ENCODE results near the gene SLC7A1.

SLC7A1 gene

DNA sequence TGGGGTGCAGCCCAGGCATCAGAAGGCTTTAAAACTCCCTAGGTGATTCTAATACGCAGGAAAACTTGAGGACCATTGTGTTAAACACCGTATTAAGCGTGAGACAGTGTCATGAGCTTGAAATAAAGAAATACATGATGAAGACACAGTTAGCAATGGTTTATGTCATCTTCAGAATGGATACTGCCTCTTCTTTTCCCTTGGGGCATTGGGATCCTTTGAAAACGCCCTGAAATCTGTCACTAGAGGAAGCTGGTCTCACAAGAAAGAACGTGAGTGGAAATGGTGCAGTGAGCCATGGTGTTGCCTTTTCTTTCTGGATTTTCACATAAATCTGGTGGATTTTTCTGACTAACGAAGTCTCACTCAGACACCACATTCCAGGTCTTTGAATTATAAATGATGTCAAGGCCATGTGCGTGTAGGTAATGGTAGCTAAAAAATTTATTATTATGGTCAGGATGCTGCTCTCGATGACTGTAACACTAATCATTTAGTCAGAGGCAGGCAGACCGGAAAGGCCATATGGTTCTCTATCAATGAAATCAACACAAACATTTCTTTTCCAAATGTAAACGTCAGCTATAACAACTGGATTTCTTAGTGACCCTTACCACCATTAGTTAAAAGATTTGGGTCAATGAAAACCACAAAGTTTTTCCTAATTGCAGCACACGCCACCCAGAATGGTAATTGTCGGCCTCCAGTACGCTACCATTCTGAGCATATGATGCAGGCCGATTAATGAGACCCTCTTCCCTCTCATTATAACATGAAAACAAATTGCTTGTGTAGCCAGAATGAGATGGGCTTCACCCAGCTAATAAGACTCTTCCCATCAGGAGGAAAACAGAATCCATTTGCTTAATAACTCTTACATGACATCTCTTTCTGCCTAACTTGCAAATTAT, 105.6 kb downstream of the SLC7A1 start:
- no peak for DNase-seq (ENCODE audit: low read depth)
- TF ChIP-seq, protein P1, sequence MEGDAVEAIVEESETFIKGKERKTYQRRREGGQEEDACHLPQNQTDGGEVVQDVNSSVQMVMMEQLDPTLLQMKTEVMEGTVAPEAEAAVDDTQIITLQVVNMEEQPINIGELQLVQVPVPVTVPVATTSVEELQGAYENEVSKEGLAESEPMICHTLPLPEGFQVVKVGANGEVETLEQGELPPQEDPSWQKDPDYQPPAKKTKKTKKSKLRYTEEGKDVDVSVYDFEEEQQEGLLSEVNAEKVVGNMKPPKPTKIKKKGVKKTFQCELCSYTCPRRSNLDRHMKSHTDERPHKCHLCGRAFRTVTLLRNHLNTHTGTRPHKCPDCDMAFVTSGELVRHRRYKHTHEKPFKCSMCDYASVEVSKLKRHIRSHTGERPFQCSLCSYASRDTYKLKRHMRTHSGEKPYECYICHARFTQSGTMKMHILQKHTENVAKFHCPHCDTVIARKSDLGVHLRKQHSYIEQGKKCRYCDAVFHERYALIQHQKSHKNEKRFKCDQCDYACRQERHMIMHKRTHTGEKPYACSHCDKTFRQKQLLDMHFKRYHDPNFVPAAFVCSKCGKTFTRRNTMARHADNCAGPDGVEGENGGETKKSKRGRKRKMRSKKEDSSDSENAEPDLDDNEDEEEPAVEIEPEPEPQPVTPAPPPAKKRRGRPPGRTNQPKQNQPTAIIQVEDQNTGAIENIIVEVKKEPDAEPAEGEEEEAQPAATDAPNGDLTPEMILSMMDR (IDR thresholded peaks at IDR 0.05; ENCODE audit: low read length, missing control alignments): no peak
- H3K4me3 ChIP-seq (replicated peaks; ENCODE audit: low read depth, low read length): no peak overlapping the region

DNA sequence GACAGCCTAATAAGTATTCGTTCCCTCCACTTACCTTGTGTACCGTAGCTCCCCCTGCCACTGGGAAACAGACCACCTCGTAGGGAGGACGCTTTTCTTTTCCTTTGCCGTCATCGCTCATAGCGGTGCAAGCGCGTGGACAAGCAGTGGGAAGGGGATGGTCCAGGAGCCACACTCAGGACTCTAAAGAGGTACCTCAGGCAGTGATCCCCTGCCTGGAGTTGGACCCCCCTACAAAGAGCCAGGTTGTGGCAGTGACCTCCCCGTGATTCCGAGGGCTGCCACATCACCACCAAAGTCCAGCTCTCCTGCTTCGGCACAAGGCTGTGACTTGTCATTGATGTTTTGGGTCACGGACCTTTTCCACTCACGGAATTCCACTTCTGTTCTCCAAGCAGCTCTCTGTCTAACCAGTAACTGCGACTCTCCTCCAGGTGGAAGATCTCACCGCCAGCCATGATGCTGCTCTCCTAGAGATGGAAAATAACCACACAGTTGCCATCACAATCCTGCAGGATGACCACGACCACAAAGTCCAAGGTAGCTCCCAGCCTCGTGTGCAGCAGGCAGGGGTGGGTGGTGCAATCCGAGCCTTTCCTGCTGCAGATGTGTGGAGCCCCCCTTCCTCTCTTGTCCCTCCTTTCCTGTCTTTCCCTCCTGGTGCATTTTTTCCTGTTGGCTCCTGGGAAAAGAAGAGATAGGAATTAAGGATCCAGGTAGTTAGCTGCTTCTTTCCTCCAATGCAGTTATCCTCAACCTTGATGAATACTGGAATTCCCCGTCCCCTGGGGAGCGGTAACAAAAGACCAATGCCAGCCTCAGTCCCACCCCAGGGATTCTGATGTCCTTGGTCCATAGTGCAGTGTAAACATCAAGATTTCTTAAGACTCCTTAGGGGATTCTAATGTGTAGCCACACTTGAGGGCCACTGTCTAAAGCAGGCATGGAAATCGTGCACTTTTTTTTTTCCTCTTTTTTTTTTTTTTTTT, 107.7 kb downstream of the SLC7A1 start:
- DNase-seq (ENCODE audit: low read depth): no peak
- TF ChIP-seq, protein P1 (IDR thresholded peaks at IDR 0.05; ENCODE audit: low read length, missing control alignments): no peak
- H3K4me3 ChIP-seq (replicated peaks; ENCODE audit: low read depth, low read length): no peak overlapping the region

DNA sequence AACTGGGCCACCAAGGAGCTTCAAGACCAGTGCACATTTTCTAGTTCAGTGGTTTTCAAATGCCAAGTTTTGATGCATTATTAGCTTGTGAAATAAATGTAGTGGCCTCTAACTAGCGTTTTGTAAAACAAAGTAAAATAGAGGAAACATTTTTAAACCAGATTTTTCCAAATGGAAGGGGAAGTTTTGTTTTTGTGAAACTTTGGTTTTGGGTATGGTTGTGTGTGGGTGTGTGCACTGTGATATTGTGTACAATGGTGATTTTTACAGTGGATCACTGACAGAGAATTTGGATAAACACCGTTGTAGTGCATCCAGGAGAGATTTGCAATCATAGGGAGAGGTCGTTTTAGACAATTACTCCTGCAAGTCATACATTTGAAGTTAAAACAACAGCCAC, 108.9 kb downstream of the SLC7A1 start:
- TF ChIP-seq, protein P1 (IDR thresholded peaks at IDR 0.05; ENCODE audit: low read length, missing control alignments): no peak
- no peak for DNase-seq (ENCODE audit: low read depth)
- H3K4me3 ChIP-seq (replicated peaks; ENCODE audit: low read depth, low read length): no peak overlapping the region

DNA sequence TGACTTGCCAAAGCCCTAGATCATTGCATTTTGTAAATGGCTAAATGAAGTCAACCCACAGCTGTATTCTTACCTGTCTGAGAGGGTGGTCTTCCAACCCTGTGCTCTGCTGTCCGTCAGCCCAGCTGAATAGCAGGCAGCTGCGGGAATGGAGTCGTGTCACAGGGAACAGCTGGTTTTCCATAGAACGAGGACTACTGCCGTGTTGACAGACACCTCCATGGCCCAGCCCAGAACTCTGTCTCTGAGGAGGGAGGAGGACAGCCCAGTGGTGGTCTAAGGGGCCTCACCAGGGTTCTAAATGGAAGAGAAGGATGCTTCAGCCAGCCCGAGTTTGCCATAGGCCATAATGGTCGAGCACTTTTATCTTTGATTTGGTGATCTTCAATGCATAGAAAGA, 110.7 kb downstream of the SLC7A1 start:
- no peak overlapping the region for H3K4me3 ChIP-seq (replicated peaks; ENCODE audit: low read depth, low read length)
- DNase-seq (ENCODE audit: low read depth): no peak
- TF ChIP-seq, protein P1 (IDR thresholded peaks at IDR 0.05; ENCODE audit: low read length, missing control alignments): no peak

DNA sequence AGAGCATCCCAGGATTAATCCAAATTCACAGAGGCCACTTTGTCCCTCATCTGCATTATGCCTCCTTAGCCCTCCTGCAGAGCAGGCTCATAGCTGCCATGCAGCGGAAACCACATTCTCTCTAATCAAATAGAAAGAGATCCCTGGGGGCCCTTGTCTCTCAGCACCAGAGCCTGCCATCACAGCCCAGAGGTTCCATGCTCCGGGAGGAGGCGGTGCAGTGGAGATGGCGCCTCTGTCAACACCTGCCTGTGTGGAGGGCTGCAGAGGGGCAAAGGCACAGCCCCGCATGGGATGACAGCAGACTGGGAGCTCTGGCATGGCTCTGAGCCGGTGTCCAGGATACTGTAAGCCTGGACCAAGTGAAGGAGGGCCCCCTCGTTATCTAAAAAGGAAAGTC, 111.3 kb downstream of the SLC7A1 start:
- TF ChIP-seq, protein P1 (IDR thresholded peaks at IDR 0.05; ENCODE audit: low read length, missing control alignments): no peak
- no peak overlapping the region for H3K4me3 ChIP-seq (replicated peaks; ENCODE audit: low read depth, low read length)
- DNase-seq (ENCODE audit: low read depth): no peak

DNA sequence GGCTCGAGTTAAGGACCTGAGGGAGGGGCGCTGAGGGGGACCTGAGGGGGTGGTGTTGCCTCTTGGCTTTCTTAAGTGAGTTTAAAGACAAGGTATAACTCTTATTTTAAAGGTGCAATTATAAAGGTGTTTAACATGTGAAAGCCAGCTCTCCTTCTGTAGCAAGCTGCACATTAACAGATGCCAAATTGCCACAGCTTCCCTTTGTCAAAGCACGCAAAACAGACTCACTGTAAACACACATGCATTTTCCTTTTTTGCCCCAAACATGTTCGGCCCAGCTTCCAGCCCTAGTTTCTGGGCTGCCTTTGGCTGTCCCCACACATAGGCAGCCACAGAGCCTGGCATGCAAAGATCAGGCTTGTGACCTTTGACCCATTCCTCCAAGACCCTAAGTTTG, 111.9 kb downstream of the SLC7A1 start:
- DNase-seq (ENCODE audit: low read depth): no peak
- H3K4me3 ChIP-seq (replicated peaks; ENCODE audit: low read depth, low read length): no peak overlapping the region
- TF ChIP-seq, protein P1 (IDR thresholded peaks at IDR 0.05; ENCODE audit: low read length, missing control alignments): no peak
